ENCODE measurements around the gene ELK4.

ELK4 gene

GRCh38 chr1:205581321-205581980 lies 50.4 kb downstream of the ELK4 start:
- no peak for DNase-seq (ENCODE audit: low read depth)

DNA sequence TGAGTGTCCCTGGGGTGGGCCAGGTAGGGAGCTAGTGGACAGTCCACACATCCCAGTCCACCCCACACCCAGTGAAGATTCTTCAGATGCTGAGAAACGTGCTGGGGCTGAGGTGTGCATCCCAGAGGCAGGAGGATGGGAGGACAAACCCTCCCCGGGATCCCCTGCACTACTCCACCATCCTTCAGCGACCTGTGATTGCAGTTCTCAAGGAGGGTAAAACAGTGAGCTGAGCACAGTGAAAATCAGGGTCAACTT lies 51.0 kb downstream of the ELK4 start:
- no peak for DNase-seq (ENCODE audit: low read depth)

GRCh38 chr1:205580140-205580922 lies 51.5 kb downstream of the ELK4 start:
- no peak for DNase-seq (ENCODE audit: low read depth)

- DNase-seq (ENCODE audit: low read depth): no peak
These were observed 52.1 kb downstream of the ELK4 start for GRCh38 chr1:205579711-205580110.

- DNase-seq (ENCODE audit: low read depth): no peak
These were observed 52.8 kb downstream of the ELK4 start for GRCh38 chr1:205578780-205579571.

GRCh38 chr1:205577874-205578658 lies 53.7 kb downstream of the ELK4 start:
- DNase-seq (ENCODE audit: low read depth): no peak

DNA sequence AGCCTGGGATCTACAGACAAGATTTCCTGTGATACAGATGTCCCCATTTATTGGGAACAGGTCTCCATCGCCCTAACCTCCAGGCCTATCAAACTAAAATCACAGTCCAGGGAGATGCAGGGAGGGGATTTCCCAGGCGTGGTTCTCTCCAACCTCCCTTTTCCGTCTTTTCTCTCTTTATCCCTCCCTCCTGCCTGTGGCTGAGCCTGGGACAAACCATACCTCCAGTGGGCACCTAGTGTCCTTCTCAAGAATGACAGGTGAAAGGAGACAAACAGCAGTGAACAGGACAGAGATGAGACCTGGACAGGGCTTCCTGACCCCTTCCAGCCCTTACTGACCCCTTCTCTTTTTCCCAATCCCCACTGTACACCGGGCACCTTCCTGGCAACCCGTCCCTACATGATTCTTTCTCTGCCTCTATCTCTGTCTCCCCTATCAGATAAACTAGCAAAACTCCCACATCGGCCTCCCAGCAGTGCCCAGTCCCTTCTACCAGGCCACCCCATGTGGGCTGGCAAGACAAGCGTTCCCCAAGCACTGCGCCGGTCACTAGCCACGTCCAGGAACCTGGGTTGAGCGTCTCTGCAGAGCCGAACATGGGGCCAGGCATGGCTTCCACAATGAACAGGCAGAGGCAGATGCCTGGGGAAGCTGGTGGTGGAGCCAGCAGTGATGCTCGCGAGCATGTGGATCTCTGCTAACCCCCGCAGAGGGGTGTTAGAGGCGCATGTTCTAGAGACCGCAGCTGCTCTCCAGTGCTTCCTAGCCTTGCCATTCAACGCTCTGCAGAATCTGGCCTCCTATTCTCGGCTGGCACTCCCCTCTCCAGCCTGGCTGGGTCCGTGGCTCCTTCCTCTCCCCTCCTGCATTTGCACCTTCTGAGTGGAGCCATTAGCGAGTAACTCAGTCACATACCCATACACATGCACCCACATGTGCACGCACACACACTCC lies 54.7 kb downstream of the ELK4 start:
- no peak for DNase-seq (ENCODE audit: low read depth)

- no peak for DNase-seq (ENCODE audit: low read depth)
These were observed 55.8 kb downstream of the ELK4 start for GRCh38 chr1:205576011-205576410.

GRCh38 chr1:205575294-205575885 lies 56.4 kb downstream of the ELK4 start:
- no peak for DNase-seq (ENCODE audit: low read depth)

DNA sequence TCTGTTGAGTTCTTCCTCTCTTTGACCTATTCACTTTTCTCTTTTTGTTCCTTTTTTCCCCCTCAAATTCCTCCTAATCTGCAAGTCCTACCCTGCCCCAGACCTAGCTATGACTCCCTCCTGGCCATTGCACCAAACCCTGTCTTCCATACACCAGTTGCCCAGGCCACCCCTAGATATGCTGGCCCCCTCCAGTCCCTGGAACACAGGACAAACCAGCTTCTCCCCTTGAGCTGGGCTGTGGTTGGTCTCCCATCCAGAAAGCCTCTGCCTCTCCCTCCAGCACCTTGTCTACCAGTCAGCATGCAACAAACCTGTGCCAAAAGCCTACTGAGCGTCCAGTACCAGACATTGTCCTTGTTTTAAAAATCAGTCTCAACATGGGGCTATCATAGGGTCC lies 59.4 kb downstream of the ELK4 start:
- DNase-seq (ENCODE audit: low read depth): no peak

DNA sequence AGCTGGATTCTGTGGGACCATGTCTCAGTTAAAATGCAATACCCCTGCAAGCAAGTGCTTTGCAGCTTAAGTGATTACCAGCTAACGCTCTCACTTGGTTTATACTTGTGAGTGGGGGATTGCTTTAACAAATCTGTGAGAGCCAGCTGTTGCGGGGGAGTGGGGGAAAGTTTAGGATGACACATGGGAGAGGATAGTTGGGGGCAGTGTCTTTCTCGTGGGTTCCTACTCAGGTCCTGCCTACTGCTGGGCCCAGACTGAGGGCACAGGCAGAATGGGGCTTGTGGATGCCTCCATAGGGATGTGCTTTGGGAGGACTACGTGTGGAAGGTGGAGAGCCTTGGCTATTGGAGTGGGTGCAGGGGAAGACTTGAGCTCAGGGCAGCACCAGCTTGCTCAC lies 60.1 kb downstream of the ELK4 start:
- DNase-seq (ENCODE audit: low read depth): no peak

DNA sequence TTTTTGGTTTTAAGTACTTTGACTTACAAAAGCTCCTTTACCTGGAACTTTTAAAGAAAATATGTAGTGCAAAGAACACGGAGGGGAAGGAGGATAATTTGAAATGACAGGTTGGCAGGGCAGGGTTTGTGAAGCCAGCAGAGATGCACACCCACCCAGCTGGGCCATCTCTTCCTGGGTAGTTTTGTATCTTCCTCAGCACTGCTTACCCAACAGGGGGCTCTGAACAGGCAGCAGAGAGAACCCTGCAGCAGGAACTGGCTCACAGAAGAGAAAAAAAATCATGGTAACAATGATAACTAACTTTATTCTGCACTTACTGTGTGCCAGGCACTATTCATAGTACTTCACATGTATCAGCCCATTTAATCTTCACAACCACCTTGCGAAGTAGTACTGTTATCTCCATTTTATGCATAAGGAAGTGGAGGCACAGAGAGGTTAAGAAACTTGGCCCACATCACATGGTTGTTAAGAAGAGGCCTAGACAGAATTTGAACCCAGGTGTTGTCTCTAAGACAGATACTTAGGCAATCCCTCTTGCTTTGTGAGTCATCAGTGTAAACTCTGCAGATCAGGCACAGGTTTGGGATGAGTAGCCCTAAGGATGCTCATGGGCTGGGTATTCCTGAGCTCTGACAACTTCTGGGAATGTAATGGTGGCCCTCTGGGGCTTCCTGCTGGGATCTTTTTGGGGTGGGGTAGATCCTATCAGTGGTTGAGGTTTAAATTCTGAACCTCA lies 60.8 kb downstream of the ELK4 start:
- DNase-seq (ENCODE audit: low read depth): no peak

DNA sequence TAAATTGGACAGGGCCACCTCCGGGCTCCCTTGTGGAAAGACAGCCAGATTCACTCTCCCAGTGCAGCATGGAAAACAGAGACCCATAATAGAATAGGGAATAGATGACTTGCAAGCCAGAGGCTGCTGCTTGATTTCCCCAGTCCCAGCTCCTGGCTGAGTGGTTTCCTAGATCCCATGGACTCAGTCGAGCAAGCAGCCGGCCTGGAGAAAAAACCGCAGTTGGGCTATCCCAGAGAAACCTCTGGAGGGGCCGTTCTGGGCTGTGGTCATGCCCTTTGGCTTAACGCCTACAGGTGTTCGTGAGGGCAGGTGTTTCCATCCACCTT lies 61.7 kb downstream of the ELK4 start:
- no peak for DNase-seq (ENCODE audit: low read depth)

GRCh38 chr1:205569411-205570172 lies 62.2 kb downstream of the ELK4 start:
- no peak for DNase-seq (ENCODE audit: low read depth)

- no peak for DNase-seq (ENCODE audit: low read depth)
These were observed 63.1 kb downstream of the ELK4 start for GRCh38 chr1:205568469-205569361.

- no peak for DNase-seq (ENCODE audit: low read depth)
These were observed 63.7 kb downstream of the ELK4 start for GRCh38 chr1:205568135-205568468.

DNA sequence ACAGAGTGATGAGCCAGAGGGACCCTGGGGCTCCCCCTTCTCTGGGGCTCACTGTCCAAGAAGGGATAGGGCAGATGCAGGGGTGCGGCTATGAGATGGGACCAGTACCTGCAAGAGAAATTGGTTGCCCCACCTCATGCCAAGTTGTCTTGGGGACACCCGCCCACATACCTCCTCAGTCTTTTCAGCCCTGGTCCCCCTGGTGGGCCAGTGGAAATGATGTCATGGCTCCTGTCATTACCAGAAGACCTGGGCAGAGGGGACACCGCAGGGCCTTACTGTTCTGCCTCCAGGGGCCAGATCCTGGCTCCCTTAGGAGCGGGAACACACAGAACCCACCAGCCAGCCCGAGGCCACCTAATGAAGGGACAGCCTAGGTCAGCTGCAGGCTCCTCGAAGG lies 64.1 kb downstream of the ELK4 start:
- no peak for DNase-seq (ENCODE audit: low read depth)

DNA sequence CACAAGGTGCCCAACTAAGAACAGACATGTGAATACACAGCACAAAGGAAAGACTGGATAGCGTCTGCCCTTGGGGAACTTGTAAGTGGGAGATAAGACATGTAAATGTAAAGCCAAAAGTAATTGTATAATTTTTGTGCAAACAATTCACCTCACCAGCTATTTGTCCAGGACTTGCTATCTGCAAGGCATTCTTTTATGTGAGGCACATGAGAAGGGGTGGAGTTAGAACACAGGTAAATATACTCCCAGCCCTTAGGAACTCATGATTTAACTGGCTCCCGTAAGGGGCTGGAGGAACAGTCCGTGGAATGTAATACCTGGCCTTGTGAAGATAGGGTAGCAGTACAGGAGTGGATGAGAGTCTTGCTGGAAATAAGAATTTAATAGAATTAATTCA lies 66.0 kb downstream of the ELK4 start:
- no peak for DNase-seq (ENCODE audit: low read depth)

All from T follicular helper cell (primary cell).